ENCODE measurements around the gene AOPEP. TPM values are rescaled to one million over a fixed set of nuclear protein-coding genes. Genes with fewer than 3 reads are reported as not detected.

Gene AOPEP
- total RNA-seq, 1 experiment from 2014 or later = 14.4 TPM

- no peak for DNase-seq (ENCODE audit: low spot score)
- ChIA-PET POLR2A (no interaction called here), CTCF (no interaction called here)
- Mint-ChIP-seq H3K27ac (peak overlapping the region; percentile 44; the same call in 1 of the 2 replicates), H3K27me3 (ENCODE audit: low read depth) (no peaks in the 10 kb centered on the region), H3K9me3 (no peaks in the 10 kb centered on the region), H3K36me3 (0 out of 2 replicates have a peak, but pooled peaks cover 3% of the 10 kb centered on the region), H3K4me3 (no peak overlapping the region), H3K4me1 (peaks cover 52% of the 10 kb centered on the region)
- no peak for TF ChIP-seq STAT6 (CRISPR knock-in tag; conservative IDR thresholded peaks at IDR 0.05; ENCODE audit: low read depth)
- TF ChIP-seq CBFB (CRISPR knock-in tag; IDR thresholded peaks at IDR 0.05; ENCODE audit: low read depth) = no peak
- no peak for TF ChIP-seq IRF1 (CRISPR knock-in tag; IDR thresholded peaks at IDR 0.05)
- no peak for TF ChIP-seq ATF2 (CRISPR knock-in tag; IDR thresholded peaks at IDR 0.05; ENCODE audit: borderline replicate concordance, low read depth)
- TF ChIP-seq SOX15 (CRISPR knock-in tag; IDR thresholded peaks at IDR 0.05) = no peak
- TF ChIP-seq ETV6 (CRISPR knock-in tag; IDR thresholded peaks at IDR 0.05) = no peak
- no peak for TF ChIP-seq NR1H2 (CRISPR knock-in tag; IDR thresholded peaks at IDR 0.05)
- TF ChIP-seq RELA (CRISPR knock-in tag; IDR thresholded peaks at IDR 0.05; ENCODE audit: borderline replicate concordance) = no peak
- no peak for TF ChIP-seq ZBTB21 (CRISPR knock-in tag; IDR thresholded peaks at IDR 0.05; ENCODE audit: borderline replicate concordance)
- no peak for TF ChIP-seq TP53 (CRISPR knock-in tag; IDR thresholded peaks at IDR 0.05)
- no peak for TF ChIP-seq SMAD4 (CRISPR knock-in tag; IDR thresholded peaks at IDR 0.05)
- no peak for TF ChIP-seq JUN (CRISPR knock-in tag; IDR thresholded peaks at IDR 0.05)
- no peak for TF ChIP-seq ZSCAN18 (CRISPR knock-in tag; IDR thresholded peaks at IDR 0.05)
- no peak for ATAC-seq
Observed at GRCh38 chr9:94952565-94953373, 226.3 kb downstream of the AOPEP start.

- peaks cover 4% of the 10 kb centered on the region; the same call in 1 of the 2 replicates for H3K9me3 Mint-ChIP-seq
- peaks cover 3% of the 10 kb centered on the region; the same call in 1 of the 2 replicates for H3K36me3 Mint-ChIP-seq
- POLR2A ChIA-PET = interaction anchor here (0.5 kb wide), 1 partner anchor 10 kb away, joined by 3 read pairs; no protein-coding TSS in a partner anchor
- CTCF ChIA-PET = no interaction called here
- no peak overlapping the region for H3K27ac Mint-ChIP-seq
- H3K4me3 Mint-ChIP-seq = no peak overlapping the region
- DNase-seq (ENCODE audit: low spot score) (no peak), ATAC-seq (no peak)
- no peaks in the 10 kb centered on the region; the same call in 1 of the 2 replicates for H3K27me3 Mint-ChIP-seq (ENCODE audit: low read depth)
- no peak for TF ChIP-seq ZNF121 (CRISPR knock-in tag; IDR thresholded peaks at IDR 0.05)
- TF ChIP-seq NR1H2 (CRISPR knock-in tag; IDR thresholded peaks at IDR 0.05) = no peak
- TF ChIP-seq GRHL2 (CRISPR knock-in tag; IDR thresholded peaks at IDR 0.05; ENCODE audit: insufficient replicate concordance, severe bottlenecking) = no peak
- no peak for TF ChIP-seq SMAD4 (CRISPR knock-in tag; IDR thresholded peaks at IDR 0.05)
- peaks cover 13% of the 10 kb centered on the region for H3K4me1 Mint-ChIP-seq
Observed at GRCh38 chr9:94956731-94957130, 230.2 kb downstream of the AOPEP start.

- CTCF ChIA-PET = no interaction called here
- Mint-ChIP-seq H3K4me1 (no peaks in the 10 kb centered on the region), H3K27me3 (ENCODE audit: low read depth) (no peaks in the 10 kb centered on the region; the same call in 1 of the 2 replicates), H3K27ac (no peak overlapping the region), H3K9me3 (peaks cover 4% of the 10 kb centered on the region; the same call in 1 of the 2 replicates), H3K4me3 (no peak overlapping the region), H3K36me3 (peaks cover 3% of the 10 kb centered on the region; the same call in 1 of the 2 replicates)
- ATAC-seq = no peak
- POLR2A ChIA-PET = no interaction called here
- no peak for DNase-seq (ENCODE audit: low spot score)
- TF ChIP-seq NR3C1 (CRISPR knock-in tag; conservative IDR thresholded peaks at IDR 0.05; ENCODE audit: low read depth) (no peak), IRF2 (CRISPR knock-in tag; IDR thresholded peaks at IDR 0.05; ENCODE audit: borderline replicate concordance, low read depth) (no peak), SP1 (CRISPR knock-in tag; conservative IDR thresholded peaks at IDR 0.05) (no peak), PREB (CRISPR knock-in tag; IDR thresholded peaks at IDR 0.05; ENCODE audit: borderline replicate concordance) (no peak), IRF1 (CRISPR knock-in tag; IDR thresholded peaks at IDR 0.05) (no peak), TP53 (CRISPR knock-in tag; IDR thresholded peaks at IDR 0.05) (no peak), ZNF423 (CRISPR knock-in tag; IDR thresholded peaks at IDR 0.05) (no peak), CREM (CRISPR knock-in tag; IDR thresholded peaks at IDR 0.05) (no peak), ZNF138 (CRISPR knock-in tag; conservative IDR thresholded peaks at IDR 0.05) (no peak), GABPB1 (CRISPR knock-in tag; IDR thresholded peaks at IDR 0.05) (no peak), JAZF1 (CRISPR knock-in tag; IDR thresholded peaks at IDR 0.05) (no peak)
Observed at GRCh38 chr9:94960964-94961363, 234.5 kb downstream of the AOPEP start.

All from WTC11 (cell line).